Frontal cortex (tissue), 4 donors: ENCODE measurements around the gene AGXT. TPM values are rescaled to one million over a fixed set of nuclear protein-coding genes. Genes with fewer than 3 reads are reported as not detected.

Experiments
- DNase-seq, 2 donors: peaks; one replicate each; pipeline ENCODE4 v3.0.0; 2012; ENCODE audit warnings: low spot score in 2 of 2
- FAIRE-seq: peaks from 2 replicates; lab custom pipeline; 2012; peaks lifted over from hg19 to GRCh38; lab: Jason Lieb, UNC
- total RNA-seq: library from RNA; depleted of rRNA; stranded (reverse); fragments of >200 nt; gene quantifications from one replicate; pipeline ENCODE4 v1.2.3, GENCODE V29; 2014
- donor health status: control.
- donor health status: control.
- donor health status: control.

AGXT gene
- total RNA-seq, 1 donor from 2014 or later, result not detected

GRCh38 chr2:240864475-240864874 lies 4.1 kb upstream of the AGXT start:
- DNase-seq (no peak), FAIRE-seq (no peak)

- DNase-seq, result no peak
- no peak for FAIRE-seq
These were observed 3.2 kb upstream of the AGXT start for GRCh38 chr2:240865391-240865790.

- DNase-seq, result no peak
- no peak for FAIRE-seq
These were observed 708 bp downstream of the AGXT start for GRCh38 chr2:240869109-240869955.

- DNase-seq (no peak), FAIRE-seq (no peak)
These were observed 1.6 kb downstream of the AGXT start for GRCh38 chr2:240869956-240870875.

- DNase-seq, result no peak
- no peak for FAIRE-seq
These were observed 2.7 kb downstream of the AGXT start for GRCh38 chr2:240871071-240871958.

- DNase-seq (no peak), FAIRE-seq (no peak)
These were observed 3.9 kb downstream of the AGXT start for GRCh38 chr2:240872317-240873097.

- DNase-seq, result no peak
- FAIRE-seq, result no peak
These were observed 4.6 kb downstream of the AGXT start for GRCh38 chr2:240873098-240873788.

GRCh38 chr2:240873805-240874714 lies 5.4 kb downstream of the AGXT start:
- no peak for FAIRE-seq
- no peak for DNase-seq

- FAIRE-seq, result no peak
- DNase-seq, result no peak
These were observed 6.1 kb downstream of the AGXT start for GRCh38 chr2:240874715-240875227.

- no peak for DNase-seq
These were observed 6.8 kb downstream of the AGXT start for GRCh38 chr2:240875228-240876034.

GRCh38 chr2:240876035-240876474 lies 7.4 kb downstream of the AGXT start:
- FAIRE-seq, result no peak
- no peak for DNase-seq

More at GRCh38 chr2:240875228-240876034, 6.8 kb downstream of the AGXT start:
- no peak for FAIRE-seq

GRCh38 chr2:240876475-240877251 lies 8.0 kb downstream of the AGXT start:
- FAIRE-seq, result no peak

GRCh38 chr2:240877460-240878340 lies 9.1 kb downstream of the AGXT start:
- DNase-seq (no peak), FAIRE-seq (no peak)

More at GRCh38 chr2:240876475-240877251, 8.0 kb downstream of the AGXT start:
- no peak for DNase-seq

- no peak for DNase-seq
These were observed 9.8 kb downstream of the AGXT start for GRCh38 chr2:240878341-240878936.

More at GRCh38 chr2:240878341-240878936, 9.8 kb downstream of the AGXT start:
- FAIRE-seq, result no peak
